Endodermal cell (in vitro differentiated cells): ENCODE data around the gene MALAT1. TPM values are rescaled to one million over a fixed set of nuclear protein-coding genes. Genes with fewer than 3 reads are reported as not detected.
A peak's percentile ranks its signal among the peaks of the same experiment; 100 is the strongest.

Experiments
- DNase-seq: peaks from one replicate; pipeline ENCODE4 v3.0.0-alpha.2; 2017
- H3K27ac ChIP-seq: 2 replicates; pipeline ENCODE4 v1.5.1; 2013; ENCODE audit warnings: mild to moderate bottlenecking, low read depth, low read length, moderate library complexity
- H3K27me3 ChIP-seq: 2 replicates; pipeline ENCODE4 v1.6.1; 2013; ENCODE audit warnings: mild to moderate bottlenecking, low read length, moderate library complexity; ENCODE audit not compliant: insufficient read depth, control insufficient read depth, poor library complexity, severe bottlenecking
- H3K36me3 ChIP-seq: 2 replicates; pipeline ENCODE4 v1.7.0; 2013; ENCODE audit warnings: mild to moderate bottlenecking, low read length, moderate library complexity; ENCODE audit not compliant: control insufficient read depth, insufficient read depth
- H3K4me1 ChIP-seq: one replicate; pipeline ENCODE4 v1.7.0; 2013; ENCODE audit warnings: low read length; ENCODE audit not compliant: control insufficient read depth, insufficient read depth
- H3K4me3 ChIP-seq: 2 replicates; pipeline ENCODE4 v1.5.1; 2013; ENCODE audit warnings: mild to moderate bottlenecking, low read length, moderate library complexity
- H3K9ac ChIP-seq: 2 replicates; pipeline ENCODE4 v1.6.1; 2013; ENCODE audit warnings: mild to moderate bottlenecking, low read length, moderate library complexity; ENCODE audit not compliant: poor library complexity, severe bottlenecking; ENCODE audit errors: extremely low read depth
- H3K9me3 ChIP-seq: 2 replicates; pipeline ENCODE4 v1.6.1; 2013; ENCODE audit warnings: mild to moderate bottlenecking, low read length, moderate library complexity; ENCODE audit not compliant: control insufficient read depth
- H3K27ac Mint-ChIP-seq: 2 replicates; pipeline ENCODE4 v1.8.0; 2020; ENCODE audit warnings: mixed read lengths
- H3K27me3 Mint-ChIP-seq: 2 replicates; pipeline ENCODE4 v1.8.0; 2021; ENCODE audit warnings: mild to moderate bottlenecking, mixed read lengths; ENCODE audit not compliant: insufficient read depth
- H3K36me3 Mint-ChIP-seq: 2 replicates; pipeline ENCODE4 v1.8.0; 2020; ENCODE audit warnings: low read depth, mixed read lengths
- H3K4me1 Mint-ChIP-seq: 2 replicates; pipeline ENCODE4 v1.8.0; 2020; ENCODE audit warnings: mixed read lengths
- H3K4me3 Mint-ChIP-seq: 2 replicates; pipeline ENCODE4 v1.8.0; 2020; ENCODE audit warnings: mild to moderate bottlenecking, moderate library complexity, mixed read lengths
- H3K9me3 Mint-ChIP-seq: 2 replicates; pipeline ENCODE4 v1.8.0; 2020; ENCODE audit warnings: mild to moderate bottlenecking, mixed read lengths
- WGBS, 2 experiments: methylation state at CpG; one replicate each; pipeline versions ENCODE4 v1.1.5 to v1.1.7; 2013; ENCODE audit warnings: missing lambda C conversion rate in 2 of 2, mixed read lengths in 1 of 2; ENCODE audit not compliant: insufficient coverage in 1 of 2, insufficient read length in 1 of 2; 5-methylcytosine and 5-hydroxymethylcytosine counted together
- total RNA-seq, 2 donors: library from RNA; stranded (reverse); fragmentation: NEBNext Ultra II Directional in 1 of 2; extraction: Animal tissue kit (Norgen Biotek cat#: 25700) in 1 of 2; gene quantifications; 2 replicates in 1 of 2; 3 replicates in 1 of 2; pipeline ENCODE4 v1.2.1, GENCODE V29; 2021
- TF ChIP-seq, protein P1 (sequence below): fragments of 200-600 bp; sonication (generic); conservative IDR thresholded peaks from 2 replicates; pipeline ENCODE4 v1.5.0; 2021; ENCODE audit warnings: antibody characterized with exemption, mild to moderate bottlenecking

Gene MALAT1
- total RNA-seq, 2 donors from 2014 or later = 5,233 to 6,894 TPM

DNA sequence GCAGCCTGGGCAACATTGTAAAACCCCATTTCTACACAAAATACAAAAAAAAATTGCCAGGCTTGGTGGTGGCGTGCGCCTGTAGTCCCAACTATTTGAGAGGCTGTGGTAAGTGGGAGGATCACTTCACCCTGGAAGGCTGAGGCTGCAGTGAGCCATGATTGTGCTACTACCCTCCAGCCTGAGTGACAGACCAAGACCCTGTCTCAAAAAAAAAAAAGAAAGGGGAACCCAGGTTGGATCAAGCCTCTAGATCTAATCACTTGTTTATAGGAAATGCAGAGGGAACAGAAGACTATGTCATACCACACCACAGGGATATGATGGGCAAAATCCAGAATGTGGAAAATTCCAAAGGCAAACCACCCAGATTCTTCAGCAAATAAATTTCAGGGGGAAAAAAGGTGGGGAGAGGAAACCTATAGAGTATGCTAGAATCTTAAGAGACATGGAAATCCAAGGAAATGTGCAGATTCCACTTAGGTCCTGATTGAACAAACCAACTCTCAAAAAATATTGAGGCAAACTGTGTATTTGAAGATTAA is 16.5 kb upstream of the MALAT1 start:
- Histone ChIP-seq H3K9ac (no peak overlapping the region), H3K36me3 (no peaks in the 10 kb centered on the region), H3K27me3 (peaks cover 25% of the 10 kb centered on the region), H3K27ac (no peak overlapping the region), H3K4me1 (no peaks in the 10 kb centered on the region), H3K4me3 (no peak overlapping the region), H3K9me3 (no peaks in the 10 kb centered on the region)
- 92 to 100% methylated on average over 2 of the region's 2 CpGs for WGBS, 2 experiments
- Mint-ChIP-seq H3K27ac (no peak overlapping the region), H3K27me3 (peaks cover 17% of the 10 kb centered on the region), H3K4me3 (no peak overlapping the region), H3K4me1 (peaks cover 27% of the 10 kb centered on the region), H3K9me3 (no peaks in the 10 kb centered on the region), H3K36me3 (no peaks in the 10 kb centered on the region)
- TF ChIP-seq, protein P1, sequence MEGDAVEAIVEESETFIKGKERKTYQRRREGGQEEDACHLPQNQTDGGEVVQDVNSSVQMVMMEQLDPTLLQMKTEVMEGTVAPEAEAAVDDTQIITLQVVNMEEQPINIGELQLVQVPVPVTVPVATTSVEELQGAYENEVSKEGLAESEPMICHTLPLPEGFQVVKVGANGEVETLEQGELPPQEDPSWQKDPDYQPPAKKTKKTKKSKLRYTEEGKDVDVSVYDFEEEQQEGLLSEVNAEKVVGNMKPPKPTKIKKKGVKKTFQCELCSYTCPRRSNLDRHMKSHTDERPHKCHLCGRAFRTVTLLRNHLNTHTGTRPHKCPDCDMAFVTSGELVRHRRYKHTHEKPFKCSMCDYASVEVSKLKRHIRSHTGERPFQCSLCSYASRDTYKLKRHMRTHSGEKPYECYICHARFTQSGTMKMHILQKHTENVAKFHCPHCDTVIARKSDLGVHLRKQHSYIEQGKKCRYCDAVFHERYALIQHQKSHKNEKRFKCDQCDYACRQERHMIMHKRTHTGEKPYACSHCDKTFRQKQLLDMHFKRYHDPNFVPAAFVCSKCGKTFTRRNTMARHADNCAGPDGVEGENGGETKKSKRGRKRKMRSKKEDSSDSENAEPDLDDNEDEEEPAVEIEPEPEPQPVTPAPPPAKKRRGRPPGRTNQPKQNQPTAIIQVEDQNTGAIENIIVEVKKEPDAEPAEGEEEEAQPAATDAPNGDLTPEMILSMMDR = no peak
- DNase-seq = no peak

- Mint-ChIP-seq H3K27ac (no peak overlapping the region), H3K4me1 (peaks cover 41% of the 10 kb centered on the region), H3K36me3 (no peaks in the 10 kb centered on the region), H3K27me3 (peaks cover 17% of the 10 kb centered on the region), H3K9me3 (no peaks in the 10 kb centered on the region), H3K4me3 (no peak overlapping the region)
- DNase-seq = no peak
- H3K4me1 ChIP-seq = peaks cover 22% of the 10 kb centered on the region
- no peaks in the 10 kb centered on the region for H3K9me3 ChIP-seq
- TF ChIP-seq, protein P1 = no peak
- 58 to 79% methylated on average over 2 to 5 of the region's 5 CpGs for WGBS, 2 experiments
- H3K9ac ChIP-seq = no peak overlapping the region
- H3K36me3 ChIP-seq = no peaks in the 10 kb centered on the region
- peaks cover 25% of the 10 kb centered on the region for H3K27me3 ChIP-seq
- H3K4me3 ChIP-seq = no peak overlapping the region
- H3K27ac ChIP-seq = peak overlapping the region; percentile 47
These were observed 13.0 kb upstream of the MALAT1 start for GRCh38 chr11:65485920-65486219.

- no peak for DNase-seq
- H3K27ac ChIP-seq = peak overlapping the region; percentile 94
- Mint-ChIP-seq H3K36me3 (no peaks in the 10 kb centered on the region), H3K4me1 (peaks cover 46% of the 10 kb centered on the region), H3K9me3 (no peaks in the 10 kb centered on the region), H3K27ac (peak overlapping the region; percentile 50), H3K27me3 (peaks cover 17% of the 10 kb centered on the region), H3K4me3 (no peak overlapping the region)
- no peaks in the 10 kb centered on the region for H3K9me3 ChIP-seq
- no peak overlapping the region for H3K4me3 ChIP-seq
- H3K27me3 ChIP-seq = peaks cover 25% of the 10 kb centered on the region
- H3K4me1 ChIP-seq = peaks cover 28% of the 10 kb centered on the region
- TF ChIP-seq, protein P1 = no peak
- no peak overlapping the region for H3K9ac ChIP-seq
- WGBS, 2 experiments = 75 to 83% methylated on average over 9 to 10 of the region's 10 CpGs
- H3K36me3 ChIP-seq = no peaks in the 10 kb centered on the region
These were observed 12.0 kb upstream of the MALAT1 start for GRCh38 chr11:65486570-65487466.
